HG02938 (cell line): ENCODE data around the gene ARID1B.

Experiments used
- ATAC-seq: cut with Tn5 transposase; IDR thresholded peaks from one replicate; pipeline ENCODE4 v1.9.1; 2021; ENCODE audit warnings: mild to moderate bottlenecking, moderate library complexity; ENCODE audit not compliant: unreplicated experiment

ARID1B gene

DNA sequence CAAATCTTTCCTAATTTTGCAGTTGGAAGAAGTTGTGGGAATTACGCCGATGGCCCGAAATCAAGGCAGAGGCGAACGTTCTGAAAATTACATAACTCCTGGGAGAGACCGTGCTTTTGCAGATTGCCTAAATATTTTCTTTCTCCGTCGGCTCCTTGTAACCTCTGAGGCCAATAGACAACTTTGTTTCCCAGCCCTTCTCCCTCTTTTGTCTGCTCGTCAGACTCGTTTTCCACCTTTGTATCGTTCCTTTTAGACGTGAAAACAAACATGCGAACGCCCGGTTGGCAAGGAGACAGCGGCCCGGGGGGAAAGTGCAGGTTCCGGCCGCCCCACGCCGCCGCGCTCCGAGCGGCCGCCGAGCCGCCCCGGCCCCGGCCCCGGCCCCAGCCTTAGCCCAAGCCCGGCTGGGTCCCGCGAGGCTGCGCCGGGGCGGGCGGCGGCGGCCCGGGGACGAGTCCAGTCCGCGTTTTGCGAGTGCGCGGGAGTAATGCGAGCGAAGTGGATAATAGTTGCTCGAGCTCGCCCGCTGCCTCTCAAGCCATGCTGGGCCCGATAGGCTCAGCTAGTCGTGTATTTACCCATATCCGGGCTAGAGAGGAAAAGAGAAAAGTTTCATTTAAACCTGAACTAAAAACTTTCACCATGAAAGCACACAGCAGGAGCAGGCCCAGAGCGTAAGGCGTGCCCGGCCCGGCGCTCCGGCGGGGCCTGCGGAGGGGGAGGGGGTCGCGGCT is at the start of gene ARID1B:
TSS of gene ARID1B (plus strand) at position 539 of the 737 bp plus-strand sequence. CDS start 303 bp downstream, outside the sequence.
- ATAC-seq: peak; percentile 51

DNA sequence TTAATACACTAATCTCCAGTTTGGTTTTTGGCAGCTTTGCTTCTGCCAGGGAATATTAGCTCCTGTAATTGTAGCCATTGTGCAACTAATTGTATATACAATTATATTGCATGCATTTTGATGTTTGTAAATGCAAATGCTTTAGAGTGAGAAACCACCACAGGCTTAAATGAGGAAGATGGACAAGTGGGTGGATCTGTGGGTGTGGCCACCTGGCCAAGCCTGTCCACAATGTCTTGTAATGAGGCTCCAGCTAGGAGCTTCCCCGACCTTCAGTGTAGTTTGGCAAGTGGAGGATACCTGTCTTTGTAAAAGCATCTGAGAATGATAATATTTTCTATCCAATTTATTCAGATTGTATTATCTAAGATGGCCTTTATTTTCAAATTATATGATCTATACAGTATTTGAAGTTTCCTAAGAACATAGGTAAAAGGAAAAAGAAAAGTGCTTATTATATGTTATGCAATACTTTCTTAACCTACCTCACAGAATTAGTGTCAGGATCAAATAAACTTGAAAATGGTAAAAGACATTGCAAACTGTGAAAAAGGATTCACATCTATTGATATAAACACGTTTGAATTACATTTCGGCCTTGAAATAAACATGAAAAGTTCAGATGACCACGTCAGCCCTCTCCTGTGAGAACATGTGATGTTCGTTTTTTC is 49.3 kb upstream of the ARID1B start:
- no peak for ATAC-seq

DNA sequence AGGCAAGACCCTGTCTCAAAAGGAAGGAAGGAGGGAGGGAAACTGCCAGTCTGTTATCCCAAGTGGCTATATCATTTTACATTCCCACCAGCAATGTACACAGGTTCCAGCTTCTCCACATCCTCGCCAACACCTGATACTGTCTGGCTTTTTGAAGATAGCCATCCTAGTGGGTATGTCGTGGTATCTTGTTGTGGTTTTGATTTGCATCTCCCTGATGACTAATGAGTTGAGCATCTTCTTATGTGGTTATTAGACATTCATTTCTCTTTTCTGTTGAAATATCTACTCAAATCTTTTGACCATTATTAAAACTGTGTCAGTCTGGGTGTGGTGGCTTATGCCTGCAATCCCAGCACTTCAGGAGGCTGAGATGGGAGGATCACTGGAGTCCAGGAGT is 47.9 kb upstream of the ARID1B start:
- ATAC-seq: peak; percentile 54

DNA sequence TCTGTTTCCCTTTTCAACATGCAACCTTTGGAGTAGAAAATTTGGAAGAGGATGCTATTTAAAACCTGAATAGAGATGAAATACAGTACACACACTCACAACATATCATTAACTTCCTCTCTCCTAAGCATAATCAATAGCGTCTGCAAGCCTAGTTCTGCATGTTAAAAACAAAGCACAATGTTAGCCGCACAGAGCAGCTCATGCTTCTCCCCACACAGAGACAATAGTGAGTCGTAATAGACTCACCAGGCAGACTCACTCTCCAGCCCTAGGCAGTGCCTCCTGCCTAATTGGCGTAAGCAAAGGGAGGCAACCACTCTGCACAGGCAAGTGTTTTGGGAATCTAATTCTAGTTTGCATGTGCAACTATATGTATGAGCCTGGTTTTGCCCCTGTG is 45.8 kb upstream of the ARID1B start:
- ATAC-seq: no peak

DNA sequence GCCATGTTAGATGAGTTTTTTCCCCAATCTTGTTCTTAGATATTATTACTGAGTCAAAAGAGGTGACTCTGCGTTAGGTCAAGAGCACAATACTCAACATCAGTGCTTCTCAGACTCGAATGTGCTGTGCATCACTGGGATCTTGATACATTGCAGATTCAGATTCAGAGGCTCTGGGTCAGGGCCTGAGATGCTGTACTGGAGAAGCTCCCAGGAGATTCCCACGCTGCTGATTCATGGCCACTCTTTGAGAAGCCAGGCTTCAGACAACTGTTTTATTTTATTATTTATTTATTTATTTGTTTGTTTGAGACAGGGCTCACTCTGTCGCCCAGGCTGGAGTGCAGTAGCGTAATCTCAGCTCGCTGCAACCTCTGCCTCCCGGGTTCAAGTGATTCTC is 41.4 kb upstream of the ARID1B start:
- no peak for ATAC-seq

DNA sequence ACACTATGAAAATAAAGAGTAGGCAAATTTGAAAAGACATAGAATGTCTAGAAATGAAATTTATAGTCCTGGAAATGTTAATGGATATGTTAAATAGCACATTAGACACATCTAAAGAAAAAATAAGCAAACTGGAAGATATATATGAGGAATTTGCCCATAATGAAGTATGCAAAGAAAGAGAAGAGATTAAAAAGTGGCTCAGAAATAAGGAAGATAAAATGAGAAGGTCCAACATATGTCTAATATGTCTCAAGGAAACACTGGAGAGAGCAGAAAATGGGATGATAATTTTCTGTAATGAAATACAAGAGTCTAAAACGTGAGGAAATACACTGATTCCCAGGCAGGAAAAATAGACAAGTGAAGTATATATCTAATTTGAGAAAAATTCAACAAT is 36.6 kb upstream of the ARID1B start:
- ATAC-seq: no peak

DNA sequence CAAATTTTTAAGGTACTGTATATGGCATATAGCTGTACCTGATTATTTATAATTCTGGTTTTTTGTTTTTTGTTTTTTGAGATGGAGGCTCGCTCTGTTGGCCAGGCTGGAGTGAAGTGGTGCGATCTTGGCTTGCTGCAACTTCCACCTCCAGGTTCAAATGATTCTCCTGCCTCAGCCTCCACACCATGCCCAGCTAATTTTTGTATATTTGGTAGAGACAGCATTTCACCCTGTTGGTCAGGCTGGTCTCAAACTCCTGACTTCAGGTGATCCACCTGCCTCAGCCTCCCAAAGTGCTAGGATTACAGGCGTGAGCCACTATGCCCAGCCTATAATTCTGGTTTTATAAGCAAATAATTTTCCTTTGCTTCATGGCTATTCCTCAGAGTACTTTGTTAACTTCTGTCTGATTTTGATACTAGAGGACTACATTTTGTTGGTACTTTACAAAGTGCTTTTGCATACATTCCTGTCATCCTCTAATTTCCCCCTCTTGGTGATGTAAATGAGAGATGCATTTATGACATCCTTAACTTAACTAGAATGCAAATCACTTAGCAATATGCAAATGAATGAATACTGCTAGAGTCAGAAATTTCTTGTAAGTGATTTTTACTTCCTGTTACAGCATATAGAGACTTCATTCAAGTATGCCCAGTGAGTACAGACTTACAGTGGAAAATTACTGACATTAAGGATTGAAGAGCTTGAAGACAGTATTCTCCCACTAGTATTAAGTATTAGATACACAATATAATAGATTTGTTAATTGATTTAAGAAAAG is 35.7 kb upstream of the ARID1B start:
- ATAC-seq: no peak

DNA sequence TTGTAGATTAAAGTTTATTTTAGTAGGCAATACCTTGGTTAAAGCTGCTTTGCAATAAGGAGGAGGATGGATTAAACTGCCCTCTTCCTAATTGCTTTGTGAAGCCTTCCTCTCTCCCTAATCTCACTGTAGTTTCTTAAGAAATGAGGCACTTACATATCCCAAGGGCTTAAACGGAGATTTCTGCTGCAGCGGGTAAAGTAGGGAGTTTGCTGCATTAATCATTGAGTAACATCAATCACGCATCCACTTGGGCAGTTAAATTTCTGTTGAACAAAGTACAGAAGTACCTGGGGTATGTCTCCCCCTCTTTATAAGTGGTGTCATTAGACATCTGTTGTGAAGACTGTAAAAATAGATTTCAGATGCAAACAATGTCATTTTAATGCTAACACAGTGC is 29.5 kb upstream of the ARID1B start:
- ATAC-seq: no peak

DNA sequence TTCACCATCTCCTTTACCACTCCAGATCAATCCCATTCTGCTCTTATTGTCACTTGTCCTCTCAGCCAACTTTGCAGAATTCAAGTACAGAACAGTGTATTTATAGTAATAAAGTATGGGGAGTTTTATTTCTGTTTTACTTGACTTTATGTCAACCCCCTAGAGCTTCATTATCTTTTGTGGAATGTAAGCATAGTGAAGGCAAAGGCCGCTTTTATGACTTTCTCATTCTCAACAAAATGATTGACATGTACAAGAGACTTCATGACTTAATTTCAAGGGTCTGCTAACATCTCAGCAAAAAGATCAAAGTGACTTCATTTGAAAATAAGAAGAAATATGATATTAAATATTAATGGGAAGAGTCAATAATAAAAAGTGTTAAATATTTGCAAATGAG is 28.7 kb upstream of the ARID1B start:
- no peak for ATAC-seq

DNA sequence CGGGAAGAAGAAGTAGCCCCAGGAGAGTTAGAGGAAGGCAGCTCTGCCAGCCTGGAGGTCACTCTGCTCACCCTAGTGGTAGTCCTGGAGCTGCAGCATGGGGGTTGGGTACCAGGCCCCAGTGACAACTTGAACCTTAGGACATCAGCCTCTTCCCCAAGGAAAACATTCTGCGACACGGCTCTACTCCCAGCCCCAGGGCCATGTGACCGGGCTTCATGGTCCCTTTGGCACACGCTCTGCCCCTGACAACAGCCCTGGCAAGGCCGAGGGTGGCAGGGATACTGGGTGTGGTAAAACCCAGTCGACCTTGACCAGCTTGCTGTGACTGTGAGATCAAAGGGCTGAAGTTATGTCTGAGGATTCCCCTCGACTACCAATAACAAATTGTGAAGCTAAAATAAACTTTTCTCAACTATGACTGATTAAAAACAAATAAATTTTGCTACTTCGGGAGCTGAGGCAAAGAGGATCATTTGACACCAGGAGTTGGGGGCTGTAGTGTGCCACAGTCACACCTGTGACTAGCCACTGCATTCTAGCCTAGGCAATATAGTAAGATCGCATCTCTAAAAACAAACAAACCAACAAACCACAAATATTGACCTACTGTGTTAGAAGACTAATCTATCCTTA is 24.4 kb upstream of the ARID1B start:
- no peak for ATAC-seq

DNA sequence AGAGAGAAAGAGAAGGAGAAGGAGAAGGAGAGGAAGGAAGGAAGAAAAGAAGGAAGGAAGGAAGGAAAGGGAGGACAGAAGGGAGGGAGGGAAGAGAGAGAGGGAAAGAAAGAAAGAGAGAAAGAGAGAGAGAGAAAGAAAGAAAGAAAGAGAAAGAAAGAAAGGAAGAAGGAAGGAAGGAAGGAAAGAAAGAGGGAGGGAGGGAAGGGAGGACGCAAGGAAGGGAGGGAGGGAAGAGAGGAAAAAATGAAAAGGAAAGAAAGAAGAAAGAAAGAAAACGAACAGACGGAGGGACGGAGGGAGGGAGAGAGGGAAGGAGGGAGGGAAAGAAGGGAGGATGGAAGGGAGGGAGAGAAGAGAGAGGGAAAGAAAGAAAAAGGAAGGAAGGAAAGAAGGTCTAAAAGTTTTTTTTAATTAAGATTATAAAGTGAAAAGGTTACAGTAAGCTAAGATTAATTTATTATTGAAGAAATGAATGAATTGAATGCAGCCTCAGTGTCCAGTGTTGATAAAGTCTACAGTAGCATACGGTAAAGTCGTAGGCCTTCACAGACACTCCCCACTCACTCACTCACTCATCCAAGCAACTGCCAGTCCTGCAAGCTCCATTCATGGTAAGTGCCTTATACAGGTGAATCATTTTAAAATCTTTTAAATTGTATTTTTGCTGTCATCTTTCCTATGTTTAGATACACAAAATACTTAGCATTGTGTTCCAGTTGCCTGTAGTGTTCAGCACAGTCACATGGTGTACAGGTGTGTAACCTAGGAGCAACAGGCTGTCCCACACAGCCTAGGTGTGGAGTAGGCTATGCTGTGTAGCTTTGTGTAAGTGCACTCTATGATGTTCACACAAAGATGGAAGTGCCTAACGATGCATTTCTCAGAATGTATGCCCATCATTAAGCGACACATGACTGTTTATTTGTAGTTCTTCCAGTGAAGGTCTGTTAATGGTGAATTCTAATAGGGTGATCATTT is 20.3 kb upstream of the ARID1B start:
- no peak for ATAC-seq

DNA sequence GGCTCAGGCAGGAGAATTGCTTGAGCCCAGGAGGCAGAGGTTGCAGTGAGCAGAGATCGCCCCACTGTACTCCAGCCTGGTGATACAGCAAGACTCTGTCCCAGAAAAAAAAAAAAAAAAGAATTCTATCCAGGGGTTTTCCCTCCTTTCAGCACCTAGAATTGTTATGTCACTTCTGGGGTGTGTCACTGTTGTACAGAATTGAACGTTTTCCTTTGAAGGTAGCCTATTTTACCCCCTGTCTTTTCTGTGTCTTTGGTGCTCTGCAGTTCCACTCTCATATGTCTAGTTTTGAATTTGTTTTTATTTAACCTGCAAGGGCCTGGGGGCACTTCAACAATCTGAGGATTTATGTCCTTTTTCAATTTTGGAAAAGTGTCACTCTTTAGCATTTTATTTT is 19.3 kb upstream of the ARID1B start:
- ATAC-seq: no peak

DNA sequence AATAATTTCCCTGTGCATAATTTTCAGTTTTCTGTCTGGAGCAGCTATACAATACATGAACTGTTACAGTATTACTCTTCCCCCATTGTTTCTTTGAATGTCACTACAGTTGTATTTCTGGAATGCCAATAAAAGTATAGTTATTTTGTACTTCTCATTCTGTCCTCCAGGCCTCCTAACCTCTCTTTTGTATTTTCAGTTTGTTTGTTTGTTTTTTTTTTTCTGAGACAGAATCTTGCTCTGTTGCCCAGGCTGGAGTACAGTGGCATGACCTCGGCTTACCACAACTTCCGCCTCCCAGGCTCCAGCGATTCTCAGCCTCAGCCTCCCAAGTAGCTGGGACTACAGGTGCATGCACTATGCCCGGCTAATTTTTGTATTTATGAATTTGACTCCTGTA is 16.8 kb upstream of the ARID1B start:
- ATAC-seq: no peak

DNA sequence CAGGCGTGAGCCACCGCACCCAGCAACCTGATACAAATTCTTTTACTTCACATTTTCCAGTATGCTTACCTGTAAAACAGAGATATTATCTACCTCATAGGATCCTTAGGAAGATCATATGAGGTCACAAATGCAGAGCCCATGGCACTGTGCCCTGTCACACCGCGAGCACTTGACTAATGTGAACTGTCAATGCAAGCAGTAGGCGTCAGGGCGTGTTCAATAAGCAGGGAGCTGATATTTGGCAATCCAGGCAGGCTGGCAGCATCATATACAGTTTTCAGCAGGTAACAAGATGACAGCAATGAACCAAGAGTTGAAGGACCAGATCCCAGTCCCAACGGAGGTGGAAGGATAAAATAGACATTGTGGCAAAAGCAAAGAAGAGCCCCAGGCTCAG is 14.6 kb upstream of the ARID1B start:
- no peak for ATAC-seq

DNA sequence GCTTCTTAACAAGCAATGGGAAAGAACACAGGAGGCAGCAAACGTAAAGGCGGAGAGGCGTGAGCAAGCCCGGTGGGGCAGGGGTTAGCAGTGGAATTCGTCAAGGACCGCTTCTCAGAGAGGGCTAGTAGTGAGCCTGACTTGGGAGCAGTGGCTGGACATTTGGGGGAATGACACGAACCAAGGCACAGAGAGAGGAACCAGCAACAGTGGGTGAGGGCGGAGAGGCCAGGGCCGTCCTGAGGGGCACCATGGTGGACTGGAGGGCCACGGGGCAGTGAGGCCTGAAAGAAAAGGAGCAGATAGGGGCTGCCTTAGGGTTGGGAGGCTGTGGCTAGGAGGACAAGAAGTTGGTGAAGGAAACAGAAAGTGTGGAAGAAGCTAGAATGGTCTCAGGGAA is 12.1 kb upstream of the ARID1B start:
- no peak for ATAC-seq

DNA sequence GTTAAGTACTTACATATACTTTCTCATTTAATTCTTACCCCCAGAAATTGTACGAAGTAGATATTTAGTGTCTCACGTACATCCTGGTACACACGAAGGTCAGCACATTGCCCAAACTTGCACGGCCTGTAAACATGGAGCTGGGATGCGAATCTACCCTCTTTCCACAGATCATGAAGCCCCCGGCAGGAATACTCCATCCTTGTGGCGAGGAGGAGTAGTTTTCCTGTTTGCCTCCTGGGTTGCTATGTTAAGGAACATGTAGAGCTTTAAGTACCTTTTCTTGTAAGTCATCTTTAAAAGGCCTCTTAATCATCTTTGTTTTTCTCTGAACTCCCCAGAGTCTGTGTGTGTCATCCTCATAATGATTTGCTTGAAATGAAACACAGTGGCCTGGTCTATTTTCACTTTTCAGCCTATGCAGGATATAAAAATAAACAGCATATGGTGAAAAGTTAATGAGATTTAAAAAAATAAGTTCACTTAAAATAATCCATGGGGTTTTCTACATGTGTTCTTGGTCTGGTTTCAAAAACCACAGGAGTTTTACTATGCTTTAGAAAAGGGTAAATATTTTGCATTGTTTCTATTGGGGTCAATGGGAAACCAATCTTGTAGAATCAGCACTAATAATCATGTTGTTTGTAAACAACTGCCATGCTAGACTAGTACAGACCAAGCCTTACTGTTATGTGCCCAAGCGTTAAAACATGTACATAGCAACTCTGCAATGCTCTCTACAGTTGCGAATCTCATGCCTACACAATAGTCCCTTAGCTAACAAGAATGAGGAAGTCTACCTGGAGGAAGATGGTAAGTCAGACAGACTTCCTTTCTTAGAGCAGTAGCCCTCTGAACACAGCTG is 9.3 kb upstream of the ARID1B start:
- ATAC-seq: peak; percentile 91

DNA sequence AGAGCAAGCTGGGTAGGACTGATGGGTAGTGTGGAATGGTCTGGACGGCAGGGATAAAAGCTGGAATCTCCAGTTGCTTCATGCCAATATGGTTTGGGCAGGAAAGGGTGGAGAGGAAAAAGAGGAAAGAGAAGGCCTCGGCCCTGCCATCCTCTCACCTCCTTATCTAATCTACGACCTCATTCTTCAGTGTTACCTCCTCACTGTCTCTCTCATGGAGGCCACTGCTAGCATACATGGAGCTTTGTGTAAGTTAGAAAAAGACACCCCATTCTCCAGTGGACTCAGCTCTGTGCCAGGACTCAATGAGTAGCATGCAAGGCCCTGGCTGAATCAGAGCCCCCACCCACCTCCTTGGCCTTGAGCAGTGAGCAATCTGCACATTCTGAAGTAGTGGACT is 6.1 kb upstream of the ARID1B start:
- no peak for ATAC-seq

DNA sequence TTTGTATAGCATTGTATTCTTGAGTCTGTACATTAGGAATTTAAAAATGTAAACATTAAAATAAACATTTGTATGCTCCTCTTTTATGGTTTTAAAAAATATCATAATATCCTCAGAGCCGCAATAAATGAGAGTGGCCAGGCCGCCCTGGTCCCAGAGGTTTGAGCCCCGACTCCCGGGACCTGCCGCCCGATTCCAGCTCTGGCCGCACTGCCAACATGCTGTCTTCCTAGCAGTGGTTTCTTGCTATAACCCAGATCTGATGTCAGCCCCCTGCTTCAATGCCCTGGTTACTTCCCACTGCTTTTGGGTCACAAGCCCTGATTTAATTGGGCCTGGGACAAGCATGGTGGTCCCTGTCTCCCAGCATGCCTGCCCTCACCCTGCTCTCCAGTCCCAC is 5.4 kb upstream of the ARID1B start:
- ATAC-seq: no peak

DNA sequence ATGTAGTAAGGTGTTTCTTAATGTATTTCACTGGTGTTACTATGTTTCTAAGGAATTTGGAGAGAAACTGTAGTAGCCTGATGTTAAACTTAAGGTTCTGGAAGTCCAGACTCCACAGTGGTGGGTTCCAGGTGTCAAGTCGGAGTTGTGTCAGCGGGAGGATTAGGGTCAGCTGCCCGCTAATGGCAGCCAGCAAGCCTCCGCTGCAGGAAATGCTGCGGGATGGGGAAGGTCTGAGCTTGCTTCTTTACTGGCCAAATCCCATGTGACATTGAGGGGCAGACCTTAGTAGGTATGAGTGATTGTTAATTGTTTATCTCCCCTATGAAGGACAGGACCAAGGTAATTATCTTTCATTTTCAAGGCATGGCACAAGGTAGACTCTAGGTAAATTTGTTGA is 3.7 kb upstream of the ARID1B start:
- no peak for ATAC-seq
